Gastrocnemius medialis (tissue), 4 donors: ENCODE data around the gene OR51L1. TPM values are rescaled to one million over a fixed set of nuclear protein-coding genes. Genes with fewer than 3 reads are reported as not detected.

Experiments
- ATAC-seq, 2 donors: fragments of 150-250 bp; one replicate each; pipeline ENCODE4 v1.9.1; 2016
- DNase-seq, 2 donors: peaks; one replicate each; pipeline ENCODE4 v3.0.0-alpha.2; 2019
- H3K27ac ChIP-seq, 4 donors: fragments of 200-600 bp; sonication (generic); 1 replicate in 1 of 4; 2 replicates in 3 of 4; pipeline ENCODE4 v1.5.1; 2016 to 2018; ENCODE audit warnings: mild to moderate bottlenecking in 2 of 4, moderate library complexity in 1 of 4
- H3K27me3 ChIP-seq, 3 donors: fragments of 200-600 bp; sonication (generic) in 2 of 3; 1 replicate in 1 of 3; 2 replicates in 2 of 3; pipeline versions ENCODE4 v1.5.1 to v1.6.0; 2016 to 2019; ENCODE audit warnings: mild to moderate bottlenecking in 1 of 3, moderate library complexity in 1 of 3
- H3K36me3 ChIP-seq, 2 donors: fragments of 200-600 bp; sonication (generic) in 1 of 2; one replicate each; pipeline ENCODE4 v1.5.1; 2017 to 2018
- H3K4me1 ChIP-seq, 2 donors: fragments of 200-600 bp; sonication (generic) in 1 of 2; one replicate each; pipeline ENCODE4 v1.5.1; 2016 to 2017; ENCODE audit warnings: mild to moderate bottlenecking in 2 of 2
- H3K4me3 ChIP-seq, 4 donors: fragments of 200-600 bp; sonication (generic) in 3 of 4; 1 replicate in 1 of 4; 2 replicates in 3 of 4; pipeline ENCODE4 v1.5.1; 2016 to 2019; ENCODE audit warnings: mild to moderate bottlenecking in 2 of 4
- H3K9me3 ChIP-seq, 3 donors: fragments of 200-600 bp; sonication (generic) in 2 of 3; 1 replicate in 1 of 3; 2 replicates in 2 of 3; pipeline ENCODE4 v1.5.1; 2016 to 2019
- POLR2A ChIP-seq, 2 donors: fragments of 450-650 bp; IDR thresholded peaks; one replicate each; pipeline ENCODE4 v1.6.1; 2017; ENCODE audit warnings: antibody characterized with exemption in 2 of 2, mild to moderate bottlenecking in 2 of 2, moderate library complexity in 2 of 2
- in situ Hi-C, 4 donors: fragments of 200-750 bp; cut with MboI; loops; one replicate each; pipeline versions ENCODE4 v1.15.0 to v1.8.0; 2017; ENCODE audit warnings: low sequenced_read_pairs in 4 of 4
- intact Hi-C: fragments of 100-400 bp; cut with DNase I; formaldehyde crosslinking; loops from one replicate; pipeline ENCODE4 v1.15.1; 2023; ENCODE audit warnings: low total_unique reads
- total RNA-seq, 4 donors: library from RNA; depleted of rRNA; stranded (reverse); fragments of >200 nt; gene quantifications; one replicate each; pipeline versions ENCODE4 v1.1.0 to v1.2.3, GENCODE V29; 2016
- TF ChIP-seq, protein P1 (sequence below), 5 experiments: fragments of 450-650 bp in 3 of 5; fragments of 200-600 bp in 2 of 5; sonication (generic) in 2 of 5; IDR thresholded peaks in 4 of 5; conservative IDR thresholded peaks in 1 of 5; 1 replicate in 4 of 5; 2 replicates in 1 of 5; pipeline ENCODE4 v1.5.1; 2016 to 2019; ENCODE audit warnings: antibody characterized with exemption in 5 of 5, mild to moderate bottlenecking in 3 of 5, moderate library complexity in 3 of 5

OR51L1 gene
- total RNA-seq, 4 donors from 2014 or later, result not detected

DNA sequence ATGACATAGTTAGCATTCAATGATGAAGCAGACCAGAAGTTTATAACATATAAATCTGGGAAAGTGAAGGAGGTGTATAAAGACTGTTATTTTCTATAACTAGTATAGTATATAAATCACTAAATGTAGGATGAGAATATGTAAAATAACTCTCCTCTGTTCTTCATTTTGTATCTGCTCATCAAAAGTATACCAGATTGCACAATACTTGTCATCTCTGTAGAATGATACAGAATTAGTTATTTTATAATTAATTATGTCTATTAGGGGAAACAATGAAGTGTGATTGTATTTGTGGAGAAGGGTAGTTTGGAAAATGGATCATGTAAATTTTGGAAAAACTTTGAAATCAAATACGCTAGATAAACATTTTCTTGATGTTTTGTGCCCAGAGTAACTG is 18.4 kb downstream of the OR51L1 start:
- H3K27ac ChIP-seq, result no peak overlapping the region
- in situ Hi-C loops, result loop anchor here in 1 of 4 donors (25.0 kb wide), 1 partner anchor 376 kb away; the partner anchor contains the start of genes OR51D1 and OR51E1

DNA sequence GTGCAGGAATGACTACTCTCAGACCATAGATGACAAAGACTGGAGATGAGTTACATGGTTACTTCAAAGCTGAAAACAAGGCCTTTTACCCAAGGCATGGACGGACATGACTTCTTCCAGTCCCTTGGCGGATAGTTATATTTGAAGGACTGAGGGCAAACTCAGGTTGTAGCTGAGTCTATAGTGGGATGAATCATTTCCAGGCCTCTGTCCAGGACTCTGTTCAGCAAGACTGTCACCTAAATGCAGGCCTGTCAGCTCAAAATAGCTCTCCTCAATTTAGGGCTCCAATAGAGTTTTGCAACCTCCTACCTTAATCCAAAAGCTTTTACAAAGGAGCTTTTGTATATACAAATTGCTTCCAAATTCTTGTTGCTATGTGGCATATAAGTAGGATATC is 27.3 kb downstream of the OR51L1 start:
- Histone ChIP-seq H3K36me3 (no peaks in the 10 kb centered on the region), H3K4me1 (no peaks in the 10 kb centered on the region), H3K9me3 (no peaks in the 10 kb centered on the region), H3K4me3 (no peak overlapping the region), H3K27ac (no peak overlapping the region), H3K27me3 (no peaks in the 10 kb centered on the region)
- no peak for DNase-seq
- intact Hi-C loops, result no loop called here
- ATAC-seq, result no peak
- in situ Hi-C loops, result loop anchor here in 1 of 4 donors (25.0 kb wide), 1 partner anchor 385 kb away; the partner anchor contains the start of genes OR51D1 and OR51E1
- no peak for TF ChIP-seq POLR2A (IDR thresholded peaks at IDR 0.05)
- TF ChIP-seq, protein P1, sequence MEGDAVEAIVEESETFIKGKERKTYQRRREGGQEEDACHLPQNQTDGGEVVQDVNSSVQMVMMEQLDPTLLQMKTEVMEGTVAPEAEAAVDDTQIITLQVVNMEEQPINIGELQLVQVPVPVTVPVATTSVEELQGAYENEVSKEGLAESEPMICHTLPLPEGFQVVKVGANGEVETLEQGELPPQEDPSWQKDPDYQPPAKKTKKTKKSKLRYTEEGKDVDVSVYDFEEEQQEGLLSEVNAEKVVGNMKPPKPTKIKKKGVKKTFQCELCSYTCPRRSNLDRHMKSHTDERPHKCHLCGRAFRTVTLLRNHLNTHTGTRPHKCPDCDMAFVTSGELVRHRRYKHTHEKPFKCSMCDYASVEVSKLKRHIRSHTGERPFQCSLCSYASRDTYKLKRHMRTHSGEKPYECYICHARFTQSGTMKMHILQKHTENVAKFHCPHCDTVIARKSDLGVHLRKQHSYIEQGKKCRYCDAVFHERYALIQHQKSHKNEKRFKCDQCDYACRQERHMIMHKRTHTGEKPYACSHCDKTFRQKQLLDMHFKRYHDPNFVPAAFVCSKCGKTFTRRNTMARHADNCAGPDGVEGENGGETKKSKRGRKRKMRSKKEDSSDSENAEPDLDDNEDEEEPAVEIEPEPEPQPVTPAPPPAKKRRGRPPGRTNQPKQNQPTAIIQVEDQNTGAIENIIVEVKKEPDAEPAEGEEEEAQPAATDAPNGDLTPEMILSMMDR (IDR thresholded peaks at IDR 0.05 in 4 of 5, conservative IDR thresholded peaks at IDR 0.05 in 1 of 5), result no peak

More for the DNA sequence above, 18.4 kb downstream of the OR51L1 start:
- intact Hi-C loops, result no loop called here
- Histone ChIP-seq H3K27me3 (no peaks in the 10 kb centered on the region), H3K9me3 (no peaks in the 10 kb centered on the region), H3K4me3 (no peak overlapping the region), H3K36me3 (no peaks in the 10 kb centered on the region), H3K4me1 (no peaks in the 10 kb centered on the region)
- DNase-seq (no peak), ATAC-seq (no peak)
- TF ChIP-seq, protein P1 (IDR thresholded peaks at IDR 0.05 in 4 of 5, conservative IDR thresholded peaks at IDR 0.05 in 1 of 5), result no peak

DNA sequence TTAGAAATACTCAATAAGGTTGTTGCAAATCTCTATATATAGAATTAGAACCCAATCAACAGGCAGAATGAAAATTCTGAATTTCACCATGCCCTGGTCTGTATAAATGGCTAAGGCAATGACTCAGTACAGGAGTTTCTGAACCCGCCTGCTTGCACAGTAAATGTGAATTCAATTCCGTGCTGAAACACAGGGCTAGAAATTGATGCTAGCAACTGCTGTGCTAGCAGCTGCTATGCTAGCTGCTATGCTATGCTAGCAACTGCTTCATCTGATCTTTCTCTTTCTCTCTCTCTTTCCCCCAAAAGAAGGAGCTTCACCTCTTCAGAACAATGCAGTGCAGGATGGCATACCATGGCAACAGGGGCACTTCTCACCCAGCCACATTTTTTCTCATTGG is 42.0 kb downstream of the OR51L1 start:
- no peaks in the 10 kb centered on the region for H3K36me3 ChIP-seq
- no peak overlapping the region for H3K4me3 ChIP-seq
- no peaks in the 10 kb centered on the region for H3K9me3 ChIP-seq
- in situ Hi-C loops (no loop called here), intact Hi-C loops (no loop called here)
- TF ChIP-seq, protein P1 (IDR thresholded peaks at IDR 0.05 in 4 of 5, conservative IDR thresholded peaks at IDR 0.05 in 1 of 5), result no peak
- TF ChIP-seq POLR2A (IDR thresholded peaks at IDR 0.05), result no peak
- H3K27ac ChIP-seq, result no peak overlapping the region
- no peak for DNase-seq
- no peaks in the 10 kb centered on the region for H3K4me1 ChIP-seq
- no peaks in the 10 kb centered on the region for H3K27me3 ChIP-seq
- ATAC-seq, result no peak

DNA sequence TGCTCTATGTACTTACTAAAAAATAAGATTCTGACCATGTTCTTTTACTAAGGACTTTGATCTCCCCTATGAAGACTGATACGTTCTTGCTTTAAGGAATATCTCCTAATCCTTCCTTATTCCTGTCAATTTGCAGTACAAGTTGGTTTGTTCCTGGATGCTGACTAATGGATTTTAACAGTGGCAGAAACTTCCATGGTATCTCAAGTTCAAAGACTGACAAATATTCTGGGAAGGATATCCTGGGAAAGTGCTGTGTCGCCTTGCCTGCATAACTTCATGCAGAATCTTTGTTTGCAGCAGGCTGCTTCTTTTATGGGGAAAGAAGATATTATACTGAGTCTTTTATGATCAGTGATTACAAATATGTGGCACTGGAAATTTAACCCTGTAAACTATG is 43.3 kb downstream of the OR51L1 start:
- Histone ChIP-seq H3K36me3 (no peaks in the 10 kb centered on the region), H3K4me3 (no peak overlapping the region), H3K4me1 (no peaks in the 10 kb centered on the region), H3K27me3 (no peaks in the 10 kb centered on the region), H3K27ac (no peak overlapping the region), H3K9me3 (no peaks in the 10 kb centered on the region)
- TF ChIP-seq, protein P1 (IDR thresholded peaks at IDR 0.05 in 4 of 5, conservative IDR thresholded peaks at IDR 0.05 in 1 of 5), result no peak
- TF ChIP-seq POLR2A (IDR thresholded peaks at IDR 0.05), result no peak
- ATAC-seq (no peak), DNase-seq (no peak)
- intact Hi-C loops, result no loop called here
- in situ Hi-C loops, result no loop called here

DNA sequence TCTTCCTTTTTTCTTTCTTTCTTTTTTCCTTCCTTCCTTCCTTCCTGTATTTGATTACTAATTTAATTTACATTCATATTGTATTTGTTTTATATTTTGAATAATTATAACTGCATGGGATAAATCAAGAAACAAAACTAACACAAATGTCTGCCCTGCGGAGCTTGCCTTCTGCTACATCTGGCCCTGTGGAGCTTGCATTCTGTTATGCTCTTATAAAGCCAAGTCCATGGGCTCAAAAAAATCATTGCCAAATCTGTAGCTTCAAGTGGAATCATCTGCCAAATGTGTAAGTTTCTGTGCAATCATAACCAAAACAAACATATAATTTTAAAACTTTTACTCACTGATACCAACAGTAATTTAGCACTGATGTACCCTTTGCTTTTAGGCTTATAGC is 43.7 kb downstream of the OR51L1 start:
- Histone ChIP-seq H3K4me3 (no peak overlapping the region), H3K27ac (no peak overlapping the region), H3K36me3 (no peaks in the 10 kb centered on the region), H3K9me3 (no peaks in the 10 kb centered on the region), H3K4me1 (no peaks in the 10 kb centered on the region), H3K27me3 (no peaks in the 10 kb centered on the region)
- intact Hi-C loops, result no loop called here
- DNase-seq, result no peak
- ATAC-seq, result no peak
- in situ Hi-C loops, result no loop called here
- TF ChIP-seq, protein P1 (IDR thresholded peaks at IDR 0.05 in 4 of 5, conservative IDR thresholded peaks at IDR 0.05 in 1 of 5), result no peak
- no peak for TF ChIP-seq POLR2A (IDR thresholded peaks at IDR 0.05)
